ENCODE data around the gene CHRM1. TPM values are rescaled to one million over a fixed set of nuclear protein-coding genes. Genes with fewer than 3 reads are reported as not detected.

The CHRM1 gene
- total RNA-seq, 4 donors from 2014 or later, result not detected

- Histone ChIP-seq H3K9me3 (no peaks in the 10 kb centered on the region), H3K27ac (no peak overlapping the region), H3K4me1 (peaks cover 0 to 3% of the 10 kb centered on the region in 2 donors), H3K36me3 (no peaks in the 10 kb centered on the region), H3K4me3 (replicated peaks in 1 of 3) (no peak overlapping the region), H3K27me3 (no peaks in the 10 kb centered on the region)
- DNase-seq, result no peak
- intact Hi-C loops (cut with DNase I), result no loop called here
- 91 to 100% methylated on average over 1 of the region's 1 CpG for WGBS, 2 donors
- TF ChIP-seq POLR2A (IDR thresholded peaks at IDR 0.05), result no peak
- TF ChIP-seq CTCF (IDR thresholded peaks at IDR 0.05), result no peak
Measured at GRCh38 chr11:62959422-62959980, 38.3 kb upstream of the CHRM1 start.

GRCh38 chr11:62958547-62959421 is 37.6 kb upstream of the CHRM1 start:
- no peak overlapping the region for H3K27ac ChIP-seq
- no peaks in the 10 kb centered on the region for H3K36me3 ChIP-seq
- no peaks in the 10 kb centered on the region for H3K9me3 ChIP-seq
- H3K4me3 ChIP-seq (replicated peaks in 1 of 3), result no peak overlapping the region
- H3K4me1 ChIP-seq, result peaks cover 0 to 3% of the 10 kb centered on the region in 2 donors
- 54 to 63% methylated on average over 11 of the region's 11 CpGs for WGBS, 2 donors
- TF ChIP-seq CTCF (IDR thresholded peaks at IDR 0.05) (no peak), POLR2A (IDR thresholded peaks at IDR 0.05) (no peak)
- no peaks in the 10 kb centered on the region for H3K27me3 ChIP-seq
- intact Hi-C loops (cut with DNase I), result no loop called here
- DNase-seq, result no peak

GRCh38 chr11:62957147-62957546 is 36.0 kb upstream of the CHRM1 start:
- peaks cover 0 to 3% of the 10 kb centered on the region in 2 donors for H3K4me1 ChIP-seq
- WGBS, 2 donors, result 97 to 98% methylated on average over 2 of the region's 2 CpGs
- no peak overlapping the region for H3K4me3 ChIP-seq (replicated peaks in 1 of 3)
- intact Hi-C loops (cut with DNase I), result no loop called here
- no peak overlapping the region for H3K27ac ChIP-seq
- TF ChIP-seq CTCF (IDR thresholded peaks at IDR 0.05) (no peak), POLR2A (IDR thresholded peaks at IDR 0.05) (no peak)
- no peaks in the 10 kb centered on the region for H3K36me3 ChIP-seq
- H3K27me3 ChIP-seq, result no peaks in the 10 kb centered on the region
- no peak for DNase-seq
- H3K9me3 ChIP-seq, result no peaks in the 10 kb centered on the region

- no peak for DNase-seq
- Histone ChIP-seq H3K4me3 (replicated peaks in 1 of 3) (no peak overlapping the region), H3K27ac (no peak overlapping the region), H3K9me3 (no peaks in the 10 kb centered on the region), H3K36me3 (no peaks in the 10 kb centered on the region), H3K4me1 (peaks cover 0 to 3% of the 10 kb centered on the region in 2 donors), H3K27me3 (no peaks in the 10 kb centered on the region)
- intact Hi-C loops (cut with DNase I), result no loop called here
- WGBS, 2 donors, result 80 to 91% methylated on average over 5 of the region's 5 CpGs
- no peak for TF ChIP-seq CTCF (IDR thresholded peaks at IDR 0.05)
Measured at GRCh38 chr11:62954478-62954877, 33.3 kb upstream of the CHRM1 start.

GRCh38 chr11:62953811-62954210 is 32.6 kb upstream of the CHRM1 start:
- Histone ChIP-seq H3K4me3 (replicated peaks in 1 of 3) (no peak overlapping the region), H3K27ac (no peak overlapping the region), H3K9me3 (no peaks in the 10 kb centered on the region), H3K27me3 (no peaks in the 10 kb centered on the region), H3K4me1 (peaks cover 0 to 3% of the 10 kb centered on the region in 2 donors), H3K36me3 (no peaks in the 10 kb centered on the region)
- TF ChIP-seq CTCF (IDR thresholded peaks at IDR 0.05) (no peak), POLR2A (IDR thresholded peaks at IDR 0.05) (no peak)
- 88 to 96% methylated on average over 4 of the region's 4 CpGs for WGBS, 2 donors
- intact Hi-C loops (cut with DNase I), result no loop called here
- DNase-seq, result no peak

Data from thyroid gland (tissue), 4 donors.